Fibroblast of pulmonary artery (primary cell): ENCODE data around the gene USP9X.

Experiments
- DNase-seq: peaks from one replicate; pipeline ENCODE4 v3.0.0-alpha.2; 2010; ENCODE audit warnings: low read depth
- H3K4me3 ChIP-seq: replicated peaks from 2 replicates; pipeline ENCODE4 v1.5.1; 2011; ENCODE audit warnings: low read depth, mild to moderate bottlenecking, control low read depth, low read length, moderate library complexity
- TF ChIP-seq, protein P1 (sequence below): IDR thresholded peaks from 2 replicates; pipeline ENCODE4 v1.5.1; 2011; ENCODE audit warnings: mild to moderate bottlenecking, control low read depth, low read length, inconsistent platforms; ENCODE audit errors: missing control alignments

The USP9X gene

DNA sequence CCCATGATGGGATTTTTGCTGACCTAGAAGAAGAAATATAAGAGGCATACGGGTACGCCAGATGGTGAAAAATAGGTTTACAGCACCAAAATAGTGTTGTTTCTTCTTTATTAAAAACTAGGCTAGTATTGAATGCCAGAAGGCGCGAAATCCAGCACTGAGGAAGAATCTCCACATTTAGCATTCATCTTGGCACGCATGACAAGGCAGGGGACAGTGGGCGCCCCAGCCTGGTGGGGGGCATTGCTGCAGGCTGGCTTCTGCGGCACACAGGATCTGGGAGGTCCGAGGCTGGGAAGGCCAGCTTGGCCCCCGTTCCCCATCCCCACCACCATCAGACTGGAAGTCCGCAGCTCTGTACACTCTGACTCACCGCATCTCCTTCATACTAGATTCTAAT is 173.0 kb downstream of the USP9X start:
- no peak overlapping the region for H3K4me3 ChIP-seq
- DNase-seq: no peak
- TF ChIP-seq, protein P1, sequence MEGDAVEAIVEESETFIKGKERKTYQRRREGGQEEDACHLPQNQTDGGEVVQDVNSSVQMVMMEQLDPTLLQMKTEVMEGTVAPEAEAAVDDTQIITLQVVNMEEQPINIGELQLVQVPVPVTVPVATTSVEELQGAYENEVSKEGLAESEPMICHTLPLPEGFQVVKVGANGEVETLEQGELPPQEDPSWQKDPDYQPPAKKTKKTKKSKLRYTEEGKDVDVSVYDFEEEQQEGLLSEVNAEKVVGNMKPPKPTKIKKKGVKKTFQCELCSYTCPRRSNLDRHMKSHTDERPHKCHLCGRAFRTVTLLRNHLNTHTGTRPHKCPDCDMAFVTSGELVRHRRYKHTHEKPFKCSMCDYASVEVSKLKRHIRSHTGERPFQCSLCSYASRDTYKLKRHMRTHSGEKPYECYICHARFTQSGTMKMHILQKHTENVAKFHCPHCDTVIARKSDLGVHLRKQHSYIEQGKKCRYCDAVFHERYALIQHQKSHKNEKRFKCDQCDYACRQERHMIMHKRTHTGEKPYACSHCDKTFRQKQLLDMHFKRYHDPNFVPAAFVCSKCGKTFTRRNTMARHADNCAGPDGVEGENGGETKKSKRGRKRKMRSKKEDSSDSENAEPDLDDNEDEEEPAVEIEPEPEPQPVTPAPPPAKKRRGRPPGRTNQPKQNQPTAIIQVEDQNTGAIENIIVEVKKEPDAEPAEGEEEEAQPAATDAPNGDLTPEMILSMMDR: no peak

DNA sequence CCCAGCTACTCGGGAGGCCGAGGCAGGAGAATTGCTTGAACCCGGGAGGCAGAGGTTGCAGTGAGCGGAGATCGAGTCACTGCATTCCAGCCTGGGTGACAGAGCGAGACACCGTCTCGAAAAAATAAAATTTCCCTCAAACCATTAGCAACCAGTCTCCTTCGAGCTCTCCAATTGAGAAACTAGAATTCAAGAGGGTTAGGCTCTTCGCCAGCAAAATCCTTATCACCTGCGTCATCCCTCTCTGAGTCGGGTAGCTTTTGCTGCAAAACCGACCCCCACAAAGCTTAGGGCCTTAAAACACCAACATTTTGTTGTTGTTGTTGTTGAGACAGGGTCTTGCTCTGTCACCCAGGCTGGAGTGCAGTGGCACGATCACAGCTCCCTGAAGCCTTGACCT is 173.6 kb downstream of the USP9X start:
- TF ChIP-seq, protein P1: no peak
- no peak overlapping the region for H3K4me3 ChIP-seq
- peak; percentile 18 for DNase-seq

DNA sequence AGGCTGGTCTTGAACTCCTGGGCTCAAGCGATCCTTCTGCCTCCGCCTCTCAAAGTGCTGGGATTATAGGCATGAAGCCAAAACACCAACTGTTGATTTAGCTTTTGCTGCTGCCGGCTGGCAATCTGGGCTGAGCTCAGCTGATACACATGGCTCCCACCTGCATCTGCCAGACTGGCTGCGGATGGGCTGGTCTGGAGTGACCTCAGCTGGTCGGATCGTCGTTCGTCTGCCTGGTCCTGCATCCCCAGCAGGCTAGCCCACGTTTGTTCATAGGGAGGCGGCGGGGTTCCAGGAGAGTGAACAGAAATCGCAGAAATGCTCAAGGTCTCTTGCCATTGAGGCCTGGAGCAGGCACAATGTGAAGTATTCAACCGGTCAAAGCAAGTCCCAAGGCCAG is 174.3 kb downstream of the USP9X start:
- TF ChIP-seq, protein P1: no peak
- no peak for DNase-seq
- H3K4me3 ChIP-seq: no peak overlapping the region

DNA sequence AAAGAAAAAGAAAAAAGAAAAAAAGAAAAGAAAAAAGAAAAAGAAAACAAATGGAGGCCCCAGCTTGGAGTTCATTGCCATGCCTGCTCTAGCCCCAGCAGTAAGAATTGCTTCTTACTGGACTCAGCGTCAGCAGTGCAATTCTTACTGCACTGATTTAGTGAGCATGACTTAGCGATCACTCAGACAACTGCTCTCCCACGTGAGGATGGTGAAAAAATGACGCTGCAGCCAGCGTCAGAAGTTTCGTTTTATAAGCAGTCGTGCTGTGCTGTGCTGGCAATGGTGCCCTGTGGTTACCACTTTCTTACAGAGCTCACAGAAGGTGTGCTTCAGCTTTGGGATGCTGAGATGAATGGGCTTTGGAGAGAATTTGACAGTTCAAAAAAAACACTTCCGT is 180.4 kb downstream of the USP9X start:
- TF ChIP-seq, protein P1: no peak
- H3K4me3 ChIP-seq: no peak overlapping the region
- DNase-seq: peak; percentile 44

GRCh38 chrX:41273638-41274037 is 188.4 kb downstream of the USP9X start:
- no peak overlapping the region for H3K4me3 ChIP-seq
- TF ChIP-seq, protein P1: no peak
- peak; percentile 24 for DNase-seq

DNA sequence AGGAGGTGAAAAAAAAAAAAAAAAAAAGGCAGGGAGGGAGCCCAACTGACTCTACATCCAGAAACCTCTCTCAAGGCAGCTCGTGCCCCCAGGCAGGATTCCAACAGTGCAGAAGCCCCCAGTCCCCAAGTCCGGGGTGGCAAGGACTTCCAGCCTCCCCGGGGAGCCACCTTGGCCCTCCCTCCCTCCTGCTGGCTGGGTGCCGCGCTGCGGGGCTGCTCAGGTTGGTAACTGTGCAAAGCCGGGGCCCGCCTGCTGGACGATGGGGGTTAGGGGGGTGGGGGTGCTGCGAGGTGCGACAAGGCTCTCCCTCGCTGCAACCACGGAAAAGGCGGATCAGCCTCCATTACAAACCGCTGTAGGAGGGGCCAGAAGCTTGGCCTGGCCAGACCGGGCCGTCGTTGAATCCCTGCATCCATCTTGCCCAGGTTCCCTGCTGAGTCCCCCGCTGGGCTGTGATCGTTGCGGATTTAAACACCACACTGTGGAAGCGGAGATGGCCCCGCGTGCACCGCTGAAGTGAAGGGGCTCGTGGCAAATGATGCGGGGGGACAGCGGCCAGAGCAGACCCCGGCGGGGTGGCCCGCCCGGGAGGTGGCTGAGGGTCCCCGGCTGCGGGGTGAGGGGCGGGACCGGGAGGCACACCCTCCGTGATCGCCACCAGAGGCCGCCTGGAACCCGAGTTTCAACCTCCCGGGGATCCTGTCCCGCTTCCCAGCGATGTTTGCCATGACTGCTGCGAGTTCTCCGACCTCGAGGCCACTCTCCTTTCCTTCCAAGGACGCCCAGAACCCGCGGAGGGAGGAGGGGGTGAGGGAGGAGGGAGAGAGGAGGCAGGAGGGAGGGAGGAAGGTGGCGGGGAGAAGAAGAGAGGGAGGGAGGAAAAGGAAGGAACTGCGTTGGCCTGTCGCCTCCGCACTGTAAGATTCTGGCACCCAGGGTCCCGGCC is 190.7 kb downstream of the USP9X start:
- TF ChIP-seq, protein P1: peak; percentile 34
- peak; percentile 63 for DNase-seq
- H3K4me3 ChIP-seq: peak overlapping the region; percentile 51
